Omental fat pad (tissue), 4 donors: ENCODE results near the gene CCDC187. TPM values are rescaled to one million over a fixed set of nuclear protein-coding genes. Genes with fewer than 3 reads are reported as not detected.

Experiments used
- ATAC-seq: fragments of 150-250 bp; one replicate; pipeline ENCODE4 v1.9.1; 2016; ENCODE audit warnings: mild to moderate bottlenecking, moderate library complexity; ENCODE audit not compliant: low FRiP score
- DNase-seq: peaks from one replicate; pipeline ENCODE4 v3.0.0-alpha.2; 2019; ENCODE audit warnings: low spot score
- total RNA-seq, 4 donors: library from RNA; depleted of rRNA; stranded (reverse); fragments of >200 nt; gene quantifications; one replicate each; pipeline ENCODE4 v1.1.0, GENCODE V29; 2016
- TF ChIP-seq, protein P1 (sequence below), 3 donors: fragments of 450-650 bp; IDR thresholded peaks; one replicate each; pipeline ENCODE4 v1.5.1; 2016 to 2017; ENCODE audit warnings: antibody characterized with exemption in 3 of 3, mild to moderate bottlenecking in 3 of 3, moderate library complexity in 2 of 3

CCDC187 gene
- total RNA-seq, 4 donors from 2014 or later = not detected

DNA sequence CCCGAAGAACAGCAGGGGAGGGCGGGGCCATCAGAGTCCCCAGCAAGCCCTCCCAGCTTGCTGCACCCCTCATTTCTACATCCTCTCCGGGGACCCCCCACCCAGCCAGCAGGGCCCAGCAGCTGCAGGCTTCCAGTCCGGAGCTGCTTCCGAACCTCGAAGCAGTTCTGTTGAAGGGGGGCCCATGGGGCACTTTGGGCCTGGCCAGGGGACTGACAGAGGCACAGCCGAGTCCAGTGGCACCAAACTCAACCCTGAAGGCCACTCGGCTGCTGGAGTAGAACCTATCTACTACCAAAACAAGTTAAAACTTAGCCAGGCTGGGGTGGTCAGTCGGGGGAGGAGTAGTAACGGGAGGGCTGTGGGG lies 8.1 kb upstream of the CCDC187 start:
- DNase-seq = no peak
- TF ChIP-seq, protein P1, sequence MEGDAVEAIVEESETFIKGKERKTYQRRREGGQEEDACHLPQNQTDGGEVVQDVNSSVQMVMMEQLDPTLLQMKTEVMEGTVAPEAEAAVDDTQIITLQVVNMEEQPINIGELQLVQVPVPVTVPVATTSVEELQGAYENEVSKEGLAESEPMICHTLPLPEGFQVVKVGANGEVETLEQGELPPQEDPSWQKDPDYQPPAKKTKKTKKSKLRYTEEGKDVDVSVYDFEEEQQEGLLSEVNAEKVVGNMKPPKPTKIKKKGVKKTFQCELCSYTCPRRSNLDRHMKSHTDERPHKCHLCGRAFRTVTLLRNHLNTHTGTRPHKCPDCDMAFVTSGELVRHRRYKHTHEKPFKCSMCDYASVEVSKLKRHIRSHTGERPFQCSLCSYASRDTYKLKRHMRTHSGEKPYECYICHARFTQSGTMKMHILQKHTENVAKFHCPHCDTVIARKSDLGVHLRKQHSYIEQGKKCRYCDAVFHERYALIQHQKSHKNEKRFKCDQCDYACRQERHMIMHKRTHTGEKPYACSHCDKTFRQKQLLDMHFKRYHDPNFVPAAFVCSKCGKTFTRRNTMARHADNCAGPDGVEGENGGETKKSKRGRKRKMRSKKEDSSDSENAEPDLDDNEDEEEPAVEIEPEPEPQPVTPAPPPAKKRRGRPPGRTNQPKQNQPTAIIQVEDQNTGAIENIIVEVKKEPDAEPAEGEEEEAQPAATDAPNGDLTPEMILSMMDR (IDR thresholded peaks at IDR 0.05) = no peak
- ATAC-seq = no peak

DNA sequence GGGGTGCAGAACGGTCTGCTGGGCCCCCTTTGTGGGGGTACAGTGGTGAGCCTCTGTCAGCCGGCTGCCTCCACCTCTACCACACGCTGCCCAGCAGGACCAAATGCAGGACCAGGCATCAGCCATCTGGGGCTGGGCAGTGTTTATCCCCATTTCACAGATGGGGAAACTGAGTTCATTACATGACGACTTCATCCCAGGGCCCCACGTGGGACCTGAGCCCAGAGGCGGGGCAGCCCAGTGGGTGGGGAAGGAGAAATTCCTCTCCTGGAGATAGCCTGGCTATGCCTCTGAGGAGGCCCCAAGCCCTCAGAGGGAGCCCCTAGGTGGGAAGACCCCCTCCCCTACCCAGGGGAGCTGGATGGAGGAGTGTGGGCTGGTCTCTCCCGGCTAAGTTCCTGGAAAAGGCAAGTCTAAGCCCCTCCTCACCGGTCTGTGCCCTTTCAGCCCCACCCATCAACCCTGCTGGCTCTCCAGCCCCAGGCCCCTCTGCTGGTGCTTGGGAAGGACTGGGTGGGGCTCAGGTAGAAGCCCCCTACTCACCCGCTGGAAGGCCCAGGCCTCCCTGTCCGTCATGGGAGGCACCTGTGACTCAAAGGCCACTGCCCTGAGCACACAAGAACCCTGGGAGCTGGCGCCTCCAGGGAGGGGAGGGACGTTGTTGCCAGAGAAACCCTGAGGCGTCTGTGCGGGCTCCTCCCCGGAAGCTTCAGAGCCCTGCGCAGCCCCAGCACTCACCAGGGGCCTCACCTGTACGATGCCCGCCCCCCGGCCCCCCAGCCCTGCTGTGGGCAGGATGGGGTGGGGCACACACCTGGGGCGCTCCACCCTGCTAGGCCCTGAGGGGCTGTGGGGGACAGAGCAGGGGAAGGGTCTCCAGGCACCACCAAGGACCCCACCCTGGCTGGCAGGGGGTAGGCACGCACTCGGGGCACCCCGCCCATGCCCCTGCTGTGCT lies 7.4 kb upstream of the CCDC187 start:
- ATAC-seq (no peak), DNase-seq (no peak)
- TF ChIP-seq, protein P1 (IDR thresholded peaks at IDR 0.05) = no peak

DNA sequence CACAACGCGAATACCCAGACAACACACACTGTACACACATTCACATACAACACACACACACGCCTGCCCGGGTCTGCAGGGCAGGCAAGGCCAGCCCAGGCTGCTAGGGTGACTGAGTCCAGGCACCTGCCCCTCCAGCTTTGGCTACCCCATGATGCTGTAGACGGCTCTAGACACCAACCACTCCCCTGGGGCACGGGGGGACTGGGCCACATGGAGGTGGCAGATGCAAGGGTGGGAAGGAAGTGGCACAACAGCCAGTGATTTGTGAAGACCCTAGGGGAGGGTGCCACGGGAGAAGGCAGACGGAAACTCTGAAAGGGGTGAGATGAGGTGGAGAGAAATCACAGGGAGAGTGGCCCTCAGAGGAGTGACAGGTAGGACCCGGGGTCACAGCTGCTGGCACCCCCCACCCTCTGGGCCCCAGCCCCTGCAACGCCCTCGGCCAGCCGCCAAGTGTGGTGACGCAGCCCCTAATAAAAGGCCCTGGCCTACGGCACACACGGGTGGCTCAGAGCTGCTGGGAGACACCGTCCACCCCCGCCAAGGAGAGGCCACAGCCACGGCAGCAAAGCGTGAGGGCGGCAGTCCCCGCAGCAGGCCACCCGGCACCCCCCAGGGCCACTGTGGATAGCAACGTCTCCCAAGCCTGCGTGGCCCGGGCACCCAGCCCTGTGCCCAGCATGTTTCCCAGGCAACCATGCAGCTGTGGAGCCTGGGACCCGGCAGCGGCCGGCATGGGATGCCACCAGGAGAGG lies 6.6 kb upstream of the CCDC187 start:
- no peak for DNase-seq
- TF ChIP-seq, protein P1 (IDR thresholded peaks at IDR 0.05) = no peak
- ATAC-seq = no peak

DNA sequence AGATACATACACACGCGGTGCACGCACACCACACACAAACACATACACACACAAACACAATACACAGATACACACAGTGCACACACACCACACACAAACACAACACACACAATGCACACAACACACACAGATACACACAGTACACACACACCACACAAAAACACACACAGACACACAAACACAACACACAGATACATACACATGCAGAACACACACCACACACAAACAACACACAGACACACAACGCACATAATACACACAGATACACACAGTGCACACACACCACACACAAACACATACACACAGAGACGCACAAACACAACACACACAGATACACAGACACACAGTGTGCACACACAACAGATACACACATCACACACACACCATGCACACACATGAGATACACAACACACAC lies 5.9 kb upstream of the CCDC187 start:
- no peak for DNase-seq
- TF ChIP-seq, protein P1 (IDR thresholded peaks at IDR 0.05) = no peak
- no peak for ATAC-seq

DNA sequence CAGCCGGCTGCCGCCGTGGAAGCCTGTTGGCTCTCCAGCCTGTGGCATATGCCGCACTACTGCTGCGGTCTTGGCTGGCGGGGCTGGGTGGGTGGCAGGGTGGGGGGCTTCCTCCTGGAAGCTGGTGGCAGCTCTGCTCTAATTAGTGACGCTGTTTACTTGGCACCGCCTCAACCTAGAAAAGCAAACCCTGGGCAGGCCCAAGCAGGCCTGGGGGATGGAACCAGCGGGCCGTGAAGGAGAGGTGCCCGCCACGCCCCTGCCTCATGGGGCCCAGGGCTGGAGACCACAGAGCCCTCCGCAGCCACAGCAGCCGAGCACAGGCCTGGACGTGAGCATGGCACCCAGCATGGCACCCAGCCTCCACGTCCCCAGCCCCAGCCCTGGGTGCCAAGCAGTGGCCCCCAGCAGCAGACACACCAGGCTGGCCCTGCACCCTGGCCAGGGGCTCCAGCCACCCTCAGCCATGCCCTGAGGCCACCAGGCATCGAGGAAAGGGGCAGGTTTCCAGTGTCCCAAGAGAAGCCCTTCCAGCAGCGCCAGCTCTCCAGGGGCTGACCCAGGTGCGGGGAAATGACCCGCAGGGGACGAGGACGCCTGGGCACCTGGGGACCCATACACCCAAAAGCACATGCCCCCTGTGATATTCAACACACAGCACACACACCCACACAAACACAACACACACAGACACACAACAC lies 5.4 kb upstream of the CCDC187 start:
- TF ChIP-seq, protein P1 (IDR thresholded peaks at IDR 0.05) = no peak
- DNase-seq = no peak
- no peak for ATAC-seq

DNA sequence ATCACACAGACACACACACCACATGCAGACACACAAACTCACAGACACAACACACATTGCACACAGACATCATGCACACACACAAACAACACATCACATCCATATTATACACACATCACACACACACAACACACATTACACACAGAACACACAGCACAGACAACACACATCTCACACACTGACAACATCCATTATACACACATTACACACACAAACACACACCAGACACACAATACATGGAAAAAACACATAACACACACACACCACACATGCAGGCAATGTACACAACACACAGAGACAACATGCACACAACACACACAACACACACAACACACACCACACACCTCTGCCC lies 4.8 kb upstream of the CCDC187 start:
- DNase-seq = no peak
- TF ChIP-seq, protein P1 (IDR thresholded peaks at IDR 0.05) = no peak
- no peak for ATAC-seq
